NCI-H128 (cell line): ENCODE data around the gene ASXL1.

ENCODE experiments used
- DNase-seq: peaks from one replicate; lab custom pipeline; 2025; ENCODE audit not compliant: unreplicated experiment; lab: John Stamatoyannopoulos, UW

The ASXL1 gene

DNA sequence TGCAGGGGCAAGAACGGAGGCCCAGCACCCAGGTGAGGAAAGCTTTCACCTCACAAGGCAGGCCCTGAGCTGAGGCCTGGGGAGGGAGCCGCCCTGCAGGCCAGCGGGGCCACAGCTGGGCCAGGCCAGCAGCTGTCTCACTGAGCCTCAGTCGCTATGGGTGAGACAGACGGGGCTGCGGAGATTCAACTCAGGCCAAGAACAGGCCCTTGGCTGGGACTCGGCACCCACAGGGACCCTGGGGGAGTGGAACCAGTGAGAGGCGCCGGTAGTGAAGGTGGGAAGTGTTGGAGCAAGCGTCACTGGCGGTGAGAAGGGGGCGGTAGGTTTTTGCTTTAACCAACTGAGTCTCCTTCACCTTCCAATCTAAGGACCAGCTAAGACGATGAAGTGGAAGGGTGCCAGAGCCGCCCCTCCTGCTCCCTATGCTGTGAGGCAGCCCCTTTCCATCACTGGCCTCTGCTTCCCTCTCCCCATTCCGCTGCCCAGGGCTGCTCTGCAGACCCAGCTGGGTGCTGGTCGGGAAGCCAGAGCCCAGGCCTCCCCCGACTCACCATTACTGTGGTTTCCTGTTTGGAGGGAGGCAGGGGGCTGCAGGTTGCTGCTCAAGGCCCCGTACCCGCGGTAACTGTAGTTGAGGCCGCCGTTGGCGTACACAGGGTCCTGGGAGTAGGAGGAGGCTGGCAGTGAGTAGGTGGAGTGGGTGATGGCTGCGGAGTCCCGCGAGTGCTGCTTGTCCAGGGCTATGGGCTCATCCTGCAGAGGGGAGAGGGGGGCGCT lies 93.7 kb downstream of the ASXL1 start:
- no peak for DNase-seq

- DNase-seq, result no peak
Measured at GRCh38 chr20:32452776-32453466, 94.8 kb downstream of the ASXL1 start.

DNA sequence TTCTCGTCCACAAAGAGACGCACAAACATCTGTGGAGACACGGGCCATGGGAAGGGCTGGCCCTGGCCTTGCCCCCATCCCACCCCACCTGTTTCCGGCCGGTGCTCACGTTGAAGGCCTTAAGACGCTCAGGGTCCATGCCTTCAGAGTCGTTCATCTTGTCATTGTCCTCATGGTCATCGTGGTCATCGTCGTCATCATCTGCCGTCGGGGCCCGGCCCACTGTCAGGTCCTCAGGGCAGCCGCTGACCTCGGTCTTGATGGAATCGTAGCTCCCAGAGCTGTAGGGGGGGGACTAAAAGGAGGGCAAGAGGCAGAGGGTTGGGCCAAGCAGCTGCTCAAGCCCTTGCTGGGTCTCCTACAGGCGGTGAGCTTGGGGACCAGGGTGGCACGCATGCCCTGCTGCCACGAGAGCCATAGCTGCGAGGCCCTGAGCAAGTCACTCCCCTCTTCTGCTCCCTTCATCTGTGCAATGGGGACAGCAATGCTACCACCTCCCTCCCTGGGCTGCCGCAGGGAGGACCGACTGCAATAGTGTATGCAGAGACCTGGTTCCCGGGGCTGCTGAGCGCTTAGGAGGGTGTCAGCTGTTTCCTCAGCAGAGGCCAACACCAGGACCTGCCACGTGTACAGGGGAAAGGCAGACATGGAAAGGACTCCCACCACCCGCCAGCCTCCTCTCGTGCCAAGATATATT lies 95.5 kb downstream of the ASXL1 start:
- DNase-seq, result no peak

DNA sequence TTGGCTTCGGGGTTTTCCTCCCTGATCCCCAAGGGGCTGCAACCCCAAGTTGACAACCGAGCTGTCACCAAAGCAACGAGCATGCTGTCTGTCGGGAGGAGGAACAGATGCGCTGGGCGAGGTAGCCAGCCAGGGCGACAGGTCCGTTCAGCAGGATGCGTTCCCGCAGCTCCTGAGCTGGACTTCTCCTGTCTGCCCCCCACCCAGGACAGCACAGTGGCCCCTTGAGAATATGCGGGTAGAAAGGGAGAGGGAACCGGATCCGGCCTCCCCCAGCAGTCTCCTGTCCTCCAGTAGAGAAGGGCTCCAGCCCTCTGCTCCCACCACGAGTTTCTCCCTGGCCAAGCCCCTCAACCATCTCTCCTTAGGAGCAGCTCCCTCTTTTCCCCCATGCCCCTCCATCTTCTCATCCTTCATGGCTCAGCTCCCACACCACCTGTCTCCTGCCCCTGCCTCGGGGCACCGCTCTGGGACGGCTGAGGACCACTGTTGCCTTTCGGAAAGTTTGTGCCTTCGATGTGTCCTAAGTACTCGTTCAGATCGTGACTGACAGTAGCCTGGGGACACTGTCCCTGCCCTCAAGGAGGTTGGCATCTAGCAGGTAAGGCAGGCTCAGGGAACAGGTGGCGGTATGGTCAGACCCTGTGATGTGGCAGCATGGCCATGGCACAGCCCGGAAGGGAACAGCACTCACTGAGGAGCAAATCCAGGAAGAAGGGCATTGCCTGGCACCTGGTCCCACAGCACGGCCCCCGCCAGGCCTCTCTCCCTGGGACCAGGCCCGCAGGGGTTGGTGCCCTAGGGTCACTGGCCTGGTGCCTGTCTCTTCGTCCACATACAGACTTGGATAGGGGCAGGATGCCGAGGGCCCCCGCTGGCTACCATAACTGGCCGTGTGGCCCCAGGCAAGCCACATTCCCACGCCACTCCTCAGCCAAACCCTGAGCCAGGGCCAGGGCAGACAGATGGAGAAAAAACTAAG lies 96.3 kb downstream of the ASXL1 start:
- DNase-seq, result no peak

DNA sequence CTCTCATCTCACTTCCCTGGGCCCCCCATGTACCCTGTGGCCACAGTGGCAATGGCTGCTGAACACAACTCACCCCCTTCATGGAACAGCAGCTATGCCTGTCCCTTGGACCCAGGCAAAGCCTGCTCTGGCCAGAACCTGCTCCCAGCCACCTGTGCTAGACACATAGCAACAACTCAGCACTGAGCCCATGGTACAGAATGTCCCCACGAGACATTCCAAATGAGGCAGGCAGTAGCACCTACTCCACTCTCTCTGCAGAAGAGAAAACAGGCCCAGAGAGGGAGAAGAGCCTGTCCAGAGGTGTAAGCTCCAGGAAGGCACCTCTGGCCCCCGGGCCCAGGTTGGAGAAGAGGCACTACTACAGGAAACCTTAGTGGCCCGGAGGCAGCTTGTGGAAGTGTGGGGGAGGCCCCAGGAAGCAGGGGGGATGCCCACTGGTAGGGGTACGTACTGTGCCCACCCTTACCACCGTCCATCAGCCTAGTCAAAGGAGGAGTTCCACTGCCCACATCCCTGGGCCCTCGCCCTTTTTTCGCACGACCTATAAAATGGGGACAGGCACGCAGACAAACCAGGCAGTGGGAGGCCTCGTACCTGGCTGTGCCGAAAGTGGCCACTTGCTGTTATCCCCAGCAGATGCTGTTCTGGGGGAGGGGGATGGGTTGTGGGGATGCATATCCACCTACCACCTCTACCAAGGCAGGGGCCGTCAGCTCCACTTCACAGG lies 97.2 kb downstream of the ASXL1 start:
- DNase-seq, result no peak

DNA sequence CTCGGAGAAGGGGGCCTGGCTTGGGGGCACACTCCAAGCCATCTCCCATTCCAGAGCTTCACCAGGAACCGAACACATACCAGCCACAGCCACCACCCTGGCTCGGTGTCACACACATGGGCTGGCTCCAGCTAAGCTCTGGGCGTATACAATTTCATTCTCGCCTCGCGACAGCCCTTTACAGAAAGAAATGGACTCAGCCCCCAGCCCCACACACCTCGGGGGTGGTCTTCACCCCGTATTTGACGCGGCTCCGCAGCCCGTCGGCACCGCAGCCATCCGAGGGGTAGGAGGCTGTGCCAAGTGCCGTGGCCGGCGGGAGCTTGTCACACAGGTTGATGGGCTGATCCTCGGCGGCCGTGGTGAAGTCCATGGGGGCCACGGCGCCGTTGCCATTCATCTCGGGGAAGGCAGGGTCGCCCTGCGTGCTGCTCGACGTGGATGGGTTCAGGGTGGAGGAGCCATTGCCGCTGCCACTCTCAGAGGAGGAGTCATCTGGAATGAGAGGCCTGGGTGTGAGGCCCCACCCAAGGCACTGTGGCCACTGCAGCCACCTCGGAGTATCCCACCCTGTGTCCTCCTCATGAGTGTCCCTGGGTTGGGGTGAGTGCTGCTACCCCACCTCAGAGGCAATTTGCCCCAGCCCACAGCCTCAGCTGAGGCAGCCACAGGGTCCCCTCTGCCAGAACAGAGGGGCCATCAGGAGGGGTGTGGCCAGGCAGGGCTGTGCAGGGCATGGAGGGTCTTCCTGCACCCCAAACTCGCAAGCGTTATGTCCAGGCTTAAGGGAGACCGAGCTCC lies 98.0 kb downstream of the ASXL1 start:
- DNase-seq, result no peak

DNA sequence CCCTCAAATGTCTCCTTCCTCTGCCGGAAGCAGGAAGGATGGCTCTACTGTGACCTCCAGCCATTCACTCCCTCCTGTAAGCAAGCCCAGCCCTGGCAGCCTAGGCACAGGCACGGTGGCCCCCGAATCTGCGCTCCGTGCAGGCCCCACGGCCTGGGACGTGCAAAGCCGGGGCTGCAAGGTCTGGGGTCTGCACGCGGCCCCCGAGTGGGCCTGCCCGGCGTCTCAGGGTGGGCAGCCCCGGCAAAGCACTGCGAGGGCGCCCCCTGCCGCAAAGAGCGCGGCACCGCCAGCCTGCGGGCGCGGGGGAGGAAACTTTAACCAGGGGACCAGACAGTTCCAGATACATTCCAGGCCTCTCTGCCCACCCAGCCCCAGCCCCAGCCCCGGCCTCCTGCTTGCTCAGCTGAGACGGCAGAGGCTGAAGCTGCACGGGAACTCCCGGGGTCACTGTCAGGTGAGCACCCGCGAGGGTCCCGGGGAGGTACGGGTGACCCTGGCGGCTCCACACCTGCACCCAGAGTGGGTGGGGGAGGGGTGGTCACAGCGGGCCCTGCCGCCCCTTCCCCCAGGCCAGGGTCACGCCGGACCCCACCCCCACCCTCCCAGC lies 98.8 kb downstream of the ASXL1 start:
- no peak for DNase-seq

DNA sequence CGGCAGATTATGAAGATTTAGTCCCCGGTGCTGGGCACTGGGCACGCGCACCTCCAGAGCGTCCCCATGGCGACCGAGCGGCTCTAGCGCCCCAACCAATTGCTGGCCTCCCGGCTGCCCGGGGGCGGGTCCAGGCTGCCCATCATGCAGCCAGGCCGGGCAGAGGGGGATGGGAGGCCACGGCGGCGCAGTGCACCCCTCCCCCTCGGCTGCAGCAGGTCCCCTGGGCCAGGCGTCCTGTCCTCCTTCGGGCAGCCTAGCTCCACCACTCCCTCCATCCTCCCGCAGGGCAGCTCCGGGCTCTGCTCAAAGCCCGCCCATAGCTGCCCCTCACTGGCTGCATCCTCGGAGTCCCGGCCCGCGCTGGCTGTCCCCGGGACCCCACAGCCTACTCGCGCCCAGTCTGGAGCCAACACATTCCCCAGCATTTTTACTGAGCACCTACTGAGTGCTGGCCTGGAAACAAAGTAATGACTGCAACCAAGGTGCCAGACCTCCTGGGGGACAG lies 99.4 kb downstream of the ASXL1 start:
- DNase-seq, result peak; percentile 15

GRCh38 chr20:32458061-32458836 lies 100.1 kb downstream of the ASXL1 start:
- no peak for DNase-seq

DNA sequence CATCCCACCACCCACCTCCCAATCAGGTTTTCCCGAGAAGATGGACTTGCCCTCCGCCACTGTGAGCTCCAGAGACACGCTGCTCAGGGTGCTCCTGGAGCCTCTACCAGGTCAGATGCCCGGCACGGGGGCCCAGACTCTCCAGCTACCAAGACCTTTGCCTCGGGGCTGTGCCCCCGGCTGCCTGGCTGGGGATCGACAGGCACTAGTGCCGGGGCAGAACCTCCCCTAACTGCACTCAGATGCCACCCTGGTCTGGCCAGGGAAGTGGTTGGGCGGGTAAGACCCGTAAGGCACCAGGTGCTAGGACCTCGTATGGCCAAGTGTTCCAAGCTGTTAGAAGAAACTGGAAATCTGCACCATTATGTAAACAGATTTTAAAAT lies 100.7 kb downstream of the ASXL1 start:
- no peak for DNase-seq

GRCh38 chr20:32460231-32460630 lies 102.1 kb downstream of the ASXL1 start:
- DNase-seq, result no peak

GRCh38 chr20:32460683-32461320 lies 102.7 kb downstream of the ASXL1 start:
- DNase-seq, result no peak

DNA sequence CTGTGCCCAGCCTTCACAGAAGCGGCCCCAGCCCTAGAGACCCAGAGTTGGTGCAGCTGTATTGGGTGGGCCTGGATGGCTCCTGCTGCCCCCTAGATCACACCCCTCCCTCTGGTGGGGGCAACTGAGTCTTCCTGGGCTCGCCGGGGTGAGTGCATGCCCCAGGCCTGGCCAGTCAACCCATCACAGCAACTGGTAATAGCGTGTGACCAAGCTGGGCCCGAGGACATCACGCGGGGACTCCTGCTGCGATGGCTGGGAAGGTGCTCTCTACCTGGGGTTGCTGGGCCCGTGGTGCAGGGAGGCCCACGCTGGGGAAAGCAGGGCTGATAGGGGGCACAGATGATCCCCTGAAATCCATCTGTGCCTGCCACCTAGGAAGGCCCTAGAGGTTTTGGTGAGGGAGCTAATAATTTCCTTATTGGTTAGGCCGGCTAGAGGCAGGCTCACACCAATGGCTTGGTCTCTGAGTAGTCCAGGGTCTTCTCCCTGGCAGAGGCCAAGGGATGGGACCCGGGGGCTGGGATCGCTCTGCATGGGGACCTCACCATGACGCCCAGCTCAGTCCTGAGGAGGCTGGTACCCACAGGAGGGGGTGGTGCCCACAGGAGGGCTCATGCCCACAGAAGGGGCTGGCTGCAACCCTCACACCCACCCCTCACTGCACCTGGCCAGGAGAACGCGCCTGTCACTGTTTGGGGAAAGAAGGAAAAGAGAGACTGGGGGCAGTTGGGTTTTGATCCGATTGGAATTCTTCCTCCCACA lies 103.9 kb downstream of the ASXL1 start:
- DNase-seq, result no peak

- no peak for DNase-seq
Measured at GRCh38 chr20:32462900-32463641, 104.9 kb downstream of the ASXL1 start.

DNA sequence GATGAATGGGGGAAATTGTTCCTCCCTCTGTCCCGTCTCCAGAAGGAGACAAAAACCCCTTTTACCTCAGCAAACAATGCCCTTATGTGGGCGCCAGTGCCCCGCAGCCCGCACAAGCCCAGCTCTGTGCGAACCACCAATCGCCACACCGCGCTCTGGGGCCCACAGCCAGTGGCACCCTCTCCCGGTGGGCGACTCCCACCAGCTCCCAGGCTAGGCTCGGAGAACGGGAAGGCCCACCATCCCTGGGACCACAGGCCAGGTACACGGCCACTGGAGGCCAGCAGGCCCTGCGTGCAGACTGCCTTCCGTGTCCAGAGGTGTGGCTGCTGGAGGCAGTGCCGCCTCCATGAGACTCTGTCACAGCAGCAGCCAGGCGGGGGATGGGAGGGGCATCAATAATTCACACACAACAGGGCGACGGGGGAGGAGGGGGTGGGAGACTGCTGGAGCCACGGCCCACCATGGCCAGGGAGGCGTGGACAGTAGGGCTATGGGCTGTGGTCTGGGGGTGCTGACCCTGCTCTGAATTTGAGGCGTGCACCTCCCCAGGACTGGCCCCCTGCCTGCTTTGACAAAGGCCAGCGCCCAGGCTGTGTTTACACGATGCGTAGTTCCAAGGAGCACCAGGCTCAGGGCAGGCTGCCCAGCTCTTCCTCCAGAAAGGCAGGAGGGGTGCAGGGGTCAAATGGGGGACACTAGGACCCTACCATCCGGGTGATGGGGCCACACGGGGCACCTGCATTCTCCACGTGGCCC lies 105.7 kb downstream of the ASXL1 start:
- no peak for DNase-seq
